Fibroblast of the aortic adventitia (primary cell): ENCODE results near the gene CCDC92. TPM values are rescaled to one million over a fixed set of nuclear protein-coding genes. Genes with fewer than 3 reads are reported as not detected.
A peak's percentile ranks its signal among the peaks of the same experiment; 100 is the strongest.

Source experiments
- DNase-seq: peaks from one replicate; pipeline ENCODE4 v3.0.0-alpha.2; 2010; ENCODE audit warnings: low read depth
- H3K4me3 ChIP-seq: 2 replicates; pipeline ENCODE4 v1.5.1; 2011; ENCODE audit warnings: low read depth, mild to moderate bottlenecking, control low read depth, low read length, moderate library complexity
- CTCF ChIP-seq: IDR thresholded peaks from 2 replicates; pipeline ENCODE4 v1.5.1; 2011; ENCODE audit warnings: mild to moderate bottlenecking, low read length, control low read depth, inconsistent platforms; ENCODE audit not compliant: insufficient read depth
- total RNA-seq: library from RNA; depleted of rRNA; stranded (reverse); fragments of >200 nt; gene quantifications from 2 replicates; pipeline ENCODE4 v1.2.3, GENCODE V29; 2012; ENCODE audit warnings: low replicate concordance

CCDC92 gene
- total RNA-seq, 1 donor, result 22.7 TPM

- DNase-seq, result no peak
- TF ChIP-seq CTCF, result no peak
- no peak overlapping the region for H3K4me3 ChIP-seq
Observed at GRCh38 chr12:123898673-123899072, 74.0 kb downstream of the CCDC92 start.

GRCh38 chr12:123897221-123897620 is 75.4 kb downstream of the CCDC92 start:
- peak; percentile 71 for DNase-seq
- no peak for TF ChIP-seq CTCF
- H3K4me3 ChIP-seq, result no peak overlapping the region

GRCh38 chr12:123896767-123897166 is 75.9 kb downstream of the CCDC92 start:
- peak; percentile 90 for DNase-seq
- H3K4me3 ChIP-seq, result peak overlapping the region; percentile 19
- TF ChIP-seq CTCF, result no peak

GRCh38 chr12:123895451-123895850 is 77.2 kb downstream of the CCDC92 start:
- H3K4me3 ChIP-seq, result no peak overlapping the region
- TF ChIP-seq CTCF, result no peak
- no peak for DNase-seq

GRCh38 chr12:123894823-123895345 is 77.7 kb downstream of the CCDC92 start:
- no peak for DNase-seq
- TF ChIP-seq CTCF, result no peak
- no peak overlapping the region for H3K4me3 ChIP-seq

GRCh38 chr12:123893276-123893675 is 79.4 kb downstream of the CCDC92 start:
- no peak for TF ChIP-seq CTCF
- no peak overlapping the region for H3K4me3 ChIP-seq
- DNase-seq, result no peak

- no peak for TF ChIP-seq CTCF
- no peak for DNase-seq
- H3K4me3 ChIP-seq, result no peak overlapping the region
Observed at GRCh38 chr12:123892853-123893252, 79.8 kb downstream of the CCDC92 start.
